Heart left ventricle (tissue), 13 donors: ENCODE measurements around the gene CSNK2A3.

Experiments used
- CTCF ChIP-seq, 12 donors: fragments of 200-600 bp; sonication (generic) in 4 of 12; IDR thresholded peaks; one replicate each; pipeline versions ENCODE4 v1.5.0 to v1.8.0; 2018 to 2022; ENCODE audit warnings: antibody characterized with exemption in 12 of 12, mild to moderate bottlenecking in 5 of 12
- POLR2A ChIP-seq, 2 donors: fragments of 450-650 bp; IDR thresholded peaks; one replicate each; pipeline ENCODE4 v1.6.1; 2017; ENCODE audit warnings: antibody characterized with exemption in 2 of 2, mild to moderate bottlenecking in 2 of 2, moderate library complexity in 2 of 2
- donor health status: ischemic (EF 13 %, LVEDD 7.1; RV severe dilation, severe dysfunction).
- donor health status: DM: no; HTN: yes; CAD: no.
- donor health status: DM: no; HTN: no; CAD: no.
- donor health status: ischemic (EF 25% LVEDD 6.9; RV normal size, moderate dysfunction).
- donor health status: ischemic (EF 25% LVEDD 5.7; RV mildly dilated, moderate dysfunction).
- donor health status: ischemic (EF 35%, LVEDD 5.7; RV mildly dilated, moderate dysfunction).
- donor health status: nonischemic (EF 11% LVEDD 7.7; RV severe dilation, severe dysfunction).
- donor health status: DM: yes; HTN: yes; CAD: no.
- donor health status: PGD.
- donor health status: ischemic (EF 29% LVEDD 5.4; RV normal size, mild dysfunction).
- donor health status: nonischemic (EF 23%, LVEDD 6.1; RV moderate dilation, normal function).

GRCh38 chr11:11370255-11370961, 17.4 kb upstream of the CSNK2A3 start:
- TF ChIP-seq POLR2A (IDR thresholded peaks at IDR 0.05) (no peak), CTCF (IDR thresholded peaks at IDR 0.05) (no peak)
